SK-N-SH (cell line): ENCODE results near the gene IGFBP7.

Source experiments
- CTCF ChIP-seq: fragments of 200-600 bp; sonication (generic); IDR thresholded peaks from 2 replicates; pipeline ENCODE4 v1.6.1; 2017; ENCODE audit warnings: antibody characterized with exemption, mild to moderate bottlenecking, moderate library complexity
- GABPA ChIP-seq: IDR thresholded peaks from 2 replicates; pipeline ENCODE4 v1.4.0; 2012; ENCODE audit warnings: low read depth, mild to moderate bottlenecking
- NFIC ChIP-seq: IDR thresholded peaks from 2 replicates; pipeline ENCODE4 v1.4.0; 2012; ENCODE audit warnings: borderline replicate concordance
- POLR2AphosphoS5 ChIP-seq: IDR thresholded peaks from 2 replicates; pipeline ENCODE4 v1.6.1; 2012; ENCODE audit warnings: low read depth, low read length
- RAD21 ChIP-seq: IDR thresholded peaks from 2 replicates; pipeline ENCODE4 v1.6.1; 2012; ENCODE audit warnings: mild to moderate bottlenecking, low read length
- RCOR1 ChIP-seq: fragments of 150-350 bp; IDR thresholded peaks from 2 replicates; pipeline ENCODE4 v1.6.1; 2017; ENCODE audit warnings: antibody characterized with exemption, low read length
- REST ChIP-seq: IDR thresholded peaks from 2 replicates; pipeline ENCODE4 v1.6.1; 2012; ENCODE audit warnings: mild to moderate bottlenecking, low read depth, low read length, moderate library complexity
- RFX5 ChIP-seq: IDR thresholded peaks from 2 replicates; pipeline ENCODE4 v1.6.1; 2012; ENCODE audit warnings: mild to moderate bottlenecking, improper control_type of control experiment, low read length
- SMC3 ChIP-seq: IDR thresholded peaks from 2 replicates; pipeline ENCODE4 v1.6.1; 2012; ENCODE audit warnings: low read depth, low read length, improper control_type of control experiment
- TAF1 ChIP-seq: IDR thresholded peaks from 2 replicates; pipeline ENCODE4 v1.6.1; 2012; ENCODE audit warnings: low read depth, mild to moderate bottlenecking, low read length, moderate library complexity, borderline replicate concordance
- USF2 ChIP-seq: fragments of 150-350 bp; IDR thresholded peaks from 2 replicates; pipeline ENCODE4 v1.6.1; 2017; ENCODE audit warnings: antibody characterized with exemption, low read length, low read depth, borderline replicate concordance

- TF ChIP-seq POLR2AphosphoS5, result no peak
- TF ChIP-seq RCOR1, result no peak; the same call in 1 of the 2 replicates
- no peak for TF ChIP-seq GABPA
- no peak for TF ChIP-seq RFX5
- TF ChIP-seq CTCF, result no peak
- TF ChIP-seq REST, result no peak
- no peak for TF ChIP-seq RAD21
- no peak for TF ChIP-seq USF2
- TF ChIP-seq NFIC, result no peak
- no peak for TF ChIP-seq TAF1
- no peak for TF ChIP-seq SMC3
Observed at GRCh38 chr4:57064811-57065711, 45.1 kb downstream of the IGFBP7 start.
